PFSK-1 (cell line): Measurements from ENCODE around the gene CHD6.

Source experiments
- FOXP2 ChIP-seq: optimal IDR thresholded peaks from 2 replicates; pipeline ENCODE3; 2011; ENCODE audit warnings: borderline replicate concordance, control low read depth, inconsistent platforms; ENCODE audit not compliant: insufficient read depth; ENCODE audit errors: extremely low read length, extremely low read depth
- POLR2AphosphoS5 ChIP-seq: IDR thresholded peaks from 2 replicates; pipeline ENCODE4 v1.6.1; 2012; ENCODE audit warnings: low read depth, mild to moderate bottlenecking, control low read depth, low read length, moderate library complexity
- SIN3A ChIP-seq: IDR thresholded peaks from 2 replicates; pipeline ENCODE4 v1.6.1; 2012; ENCODE audit warnings: mild to moderate bottlenecking, low read length, moderate library complexity, borderline replicate concordance; ENCODE audit not compliant: insufficient read depth
- TAF1 ChIP-seq: IDR thresholded peaks from 2 replicates; pipeline ENCODE4 v1.6.1; 2012; ENCODE audit warnings: low read length, control low read depth, borderline replicate concordance; ENCODE audit not compliant: insufficient read depth
- TF ChIP-seq, protein P1 (sequence below), 2 experiments: IDR thresholded peaks; 2 replicates each; pipeline versions ENCODE4 v1.6.1 to v1.8.0; 2011 to 2012; ENCODE audit warnings: low read depth in 2 of 2, low read length in 2 of 2, control low read depth in 1 of 2, inconsistent platforms in 1 of 2, mild to moderate bottlenecking in 1 of 2, moderate library complexity in 1 of 2; ENCODE audit not compliant: insufficient read depth in 1 of 2

The CHD6 gene

DNA sequence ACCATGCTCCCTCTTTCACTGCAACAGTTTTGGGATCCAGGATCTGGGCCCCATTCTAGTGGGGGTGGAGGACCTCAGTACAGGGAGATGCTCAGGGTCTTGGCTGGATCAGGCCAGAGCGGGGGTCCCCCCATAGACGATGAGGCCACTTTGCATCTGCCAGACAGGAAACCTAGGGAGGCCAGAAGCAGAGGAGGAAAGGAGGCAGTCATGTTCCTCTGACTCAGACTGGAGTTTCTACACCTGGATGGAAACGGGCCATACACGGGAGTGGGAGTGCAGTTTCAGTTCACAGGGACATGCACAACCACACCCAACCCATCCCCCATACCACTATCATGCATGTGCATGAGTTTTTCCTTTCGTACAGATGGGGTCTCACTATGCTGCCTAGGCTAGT lies 248.0 kb downstream of the CHD6 start:
- TF ChIP-seq POLR2AphosphoS5 = no peak
- TF ChIP-seq TAF1 = no peak
- TF ChIP-seq SIN3A = no peak
- TF ChIP-seq, protein P1, sequence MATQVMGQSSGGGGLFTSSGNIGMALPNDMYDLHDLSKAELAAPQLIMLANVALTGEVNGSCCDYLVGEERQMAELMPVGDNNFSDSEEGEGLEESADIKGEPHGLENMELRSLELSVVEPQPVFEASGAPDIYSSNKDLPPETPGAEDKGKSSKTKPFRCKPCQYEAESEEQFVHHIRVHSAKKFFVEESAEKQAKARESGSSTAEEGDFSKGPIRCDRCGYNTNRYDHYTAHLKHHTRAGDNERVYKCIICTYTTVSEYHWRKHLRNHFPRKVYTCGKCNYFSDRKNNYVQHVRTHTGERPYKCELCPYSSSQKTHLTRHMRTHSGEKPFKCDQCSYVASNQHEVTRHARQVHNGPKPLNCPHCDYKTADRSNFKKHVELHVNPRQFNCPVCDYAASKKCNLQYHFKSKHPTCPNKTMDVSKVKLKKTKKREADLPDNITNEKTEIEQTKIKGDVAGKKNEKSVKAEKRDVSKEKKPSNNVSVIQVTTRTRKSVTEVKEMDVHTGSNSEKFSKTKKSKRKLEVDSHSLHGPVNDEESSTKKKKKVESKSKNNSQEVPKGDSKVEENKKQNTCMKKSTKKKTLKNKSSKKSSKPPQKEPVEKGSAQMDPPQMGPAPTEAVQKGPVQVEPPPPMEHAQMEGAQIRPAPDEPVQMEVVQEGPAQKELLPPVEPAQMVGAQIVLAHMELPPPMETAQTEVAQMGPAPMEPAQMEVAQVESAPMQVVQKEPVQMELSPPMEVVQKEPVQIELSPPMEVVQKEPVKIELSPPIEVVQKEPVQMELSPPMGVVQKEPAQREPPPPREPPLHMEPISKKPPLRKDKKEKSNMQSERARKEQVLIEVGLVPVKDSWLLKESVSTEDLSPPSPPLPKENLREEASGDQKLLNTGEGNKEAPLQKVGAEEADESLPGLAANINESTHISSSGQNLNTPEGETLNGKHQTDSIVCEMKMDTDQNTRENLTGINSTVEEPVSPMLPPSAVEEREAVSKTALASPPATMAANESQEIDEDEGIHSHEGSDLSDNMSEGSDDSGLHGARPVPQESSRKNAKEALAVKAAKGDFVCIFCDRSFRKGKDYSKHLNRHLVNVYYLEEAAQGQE (IDR thresholded peaks at IDR 0.05; ENCODE audit: insufficient read depth in 1 of 2, low read depth in 2 of 2, low read length in 2 of 2) = no peak
- no peak for TF ChIP-seq FOXP2

DNA sequence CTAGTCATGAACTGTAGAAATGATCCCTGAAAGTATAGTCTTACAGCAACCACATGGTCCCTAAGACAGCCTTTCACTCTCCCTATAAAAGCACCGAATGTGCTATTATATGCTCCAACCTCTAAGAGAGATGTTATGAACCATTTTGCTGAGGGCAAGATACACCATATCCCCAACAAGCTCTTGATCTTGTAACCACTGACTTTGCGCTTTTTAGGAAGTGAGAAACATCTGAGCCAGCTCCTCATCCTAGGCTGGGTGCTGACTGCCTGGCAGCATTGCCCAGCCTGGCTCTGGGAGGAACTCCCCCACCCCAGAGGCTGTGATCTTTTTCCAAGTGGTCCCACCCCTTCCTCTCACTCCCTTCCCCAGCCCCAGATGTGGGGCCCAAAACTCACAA lies 248.5 kb downstream of the CHD6 start:
- no peak for TF ChIP-seq TAF1
- TF ChIP-seq FOXP2 = no peak
- TF ChIP-seq, protein P1 (IDR thresholded peaks at IDR 0.05; ENCODE audit: insufficient read depth in 1 of 2, low read depth in 2 of 2, low read length in 2 of 2) = no peak
- no peak for TF ChIP-seq POLR2AphosphoS5
- TF ChIP-seq SIN3A = no peak

DNA sequence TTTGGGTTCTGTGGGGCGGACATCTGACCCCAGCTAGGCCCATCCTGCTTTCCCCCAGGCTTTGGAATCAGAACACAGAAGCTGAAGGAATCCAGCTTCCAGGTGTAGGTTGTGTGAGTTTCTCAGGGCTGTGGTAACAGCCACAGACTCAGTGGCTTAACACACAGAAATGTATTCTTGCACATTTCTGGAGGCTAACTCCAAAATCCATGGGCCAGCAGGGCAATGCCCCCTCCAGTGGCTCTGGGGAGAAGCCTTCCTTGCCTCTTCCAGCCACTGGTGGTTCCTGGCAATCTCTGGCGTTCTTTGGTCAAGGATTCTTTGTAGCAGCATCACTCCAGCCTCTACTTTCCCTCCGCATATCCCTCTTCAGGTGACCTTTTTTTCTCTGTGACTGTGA lies 250.2 kb downstream of the CHD6 start:
- no peak for TF ChIP-seq TAF1
- no peak for TF ChIP-seq FOXP2
- no peak for TF ChIP-seq SIN3A
- no peak for TF ChIP-seq POLR2AphosphoS5
- TF ChIP-seq, protein P1 (IDR thresholded peaks at IDR 0.05; ENCODE audit: insufficient read depth in 1 of 2, low read depth in 2 of 2, low read length in 2 of 2) = no peak

DNA sequence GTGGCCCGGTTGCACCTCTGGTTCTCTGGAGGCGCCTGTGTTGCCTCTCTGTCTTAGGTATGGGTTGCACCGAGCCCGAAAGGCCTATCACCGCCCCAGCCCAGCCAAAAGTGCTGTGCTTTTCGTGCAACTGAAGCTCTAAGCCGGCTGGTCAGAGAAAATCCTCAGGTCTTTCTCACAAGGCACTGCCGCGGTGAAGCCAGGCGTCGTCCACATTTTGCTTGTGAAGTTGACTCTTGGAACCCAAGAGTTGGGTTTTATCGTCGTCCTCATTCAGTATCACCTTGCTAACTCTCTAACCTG lies 250.8 kb downstream of the CHD6 start:
- TF ChIP-seq, protein P1 (IDR thresholded peaks at IDR 0.05; ENCODE audit: insufficient read depth in 1 of 2, low read depth in 2 of 2, low read length in 2 of 2) = no peak
- TF ChIP-seq SIN3A (no peak), POLR2AphosphoS5 (no peak), FOXP2 (no peak), TAF1 (no peak)

DNA sequence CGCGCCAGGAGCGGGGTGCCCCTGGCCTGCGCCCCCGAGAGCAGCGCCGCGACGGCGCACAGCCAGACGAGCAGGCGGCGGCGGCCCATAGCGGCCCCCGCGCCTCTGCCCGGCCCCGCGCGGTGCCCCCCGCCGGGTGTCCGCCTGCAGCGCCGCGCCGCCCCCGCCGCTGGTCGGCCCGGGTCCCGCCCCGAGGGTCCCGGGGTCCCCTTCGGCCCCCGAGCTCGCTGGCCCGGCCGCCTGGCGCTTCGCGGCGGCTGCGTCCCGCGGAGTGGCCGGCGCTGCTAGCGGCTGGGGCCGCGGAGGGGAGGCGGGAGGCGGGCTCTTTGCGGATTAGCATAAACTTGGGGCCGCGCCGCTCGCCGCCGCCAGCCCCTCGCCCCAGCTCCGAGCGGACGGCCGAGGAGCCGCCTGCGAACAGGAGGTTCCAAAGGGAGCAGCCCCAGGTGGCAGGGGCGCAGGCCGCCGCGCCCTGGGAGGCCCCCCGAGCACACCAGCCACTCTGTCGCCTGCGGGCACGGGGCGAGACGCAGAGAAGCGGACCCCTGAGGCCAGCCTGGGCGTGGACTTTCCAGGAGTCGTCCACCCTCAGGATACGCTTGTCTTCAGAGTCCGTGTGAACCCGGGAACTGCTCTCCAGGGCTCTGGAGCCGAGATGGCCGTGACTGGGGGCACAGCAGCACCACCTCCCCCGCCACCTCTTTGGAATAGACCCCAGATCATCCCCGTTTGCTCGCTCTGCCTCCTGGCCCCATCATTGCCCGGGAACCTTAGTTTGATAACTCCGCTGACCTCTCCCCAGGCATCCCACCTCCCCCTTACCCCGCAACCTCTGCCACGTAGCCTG lies 251.4 kb downstream of the CHD6 start, which contains the start of gene EMILIN3:
Gene EMILIN3 (minus strand): TSS at position 273 of the 847 bp plus-strand sequence. CDS start 184 bp downstream, at position 89.
- no peak for TF ChIP-seq FOXP2
- TF ChIP-seq, protein P1 (IDR thresholded peaks at IDR 0.05; ENCODE audit: insufficient read depth in 1 of 2, low read depth in 2 of 2, low read length in 2 of 2) = no peak
- no peak for TF ChIP-seq SIN3A
- no peak for TF ChIP-seq POLR2AphosphoS5
- TF ChIP-seq TAF1 = no peak
